HepG2 (cell line): Measurements from ENCODE around the gene PLAGL2. TPM values are rescaled to one million over a fixed set of nuclear protein-coding genes. Genes with fewer than 3 reads are reported as not detected.

Experiments
- ATAC-seq: fragments of 200-7000 bp; cut with Tn5 transposase; 3 replicates; pipeline ENCODE4 v1.9.1; 2020; ENCODE audit warnings: mild to moderate bottlenecking, moderate library complexity
- BruUV-seq: library from RNA; stranded (reverse); fragments of 400-500 nt; replicated peaks from 2 replicates; lab custom pipeline; 2021; lab: Mats Ljungman, UMichigan
- CTCF ChIA-PET: fragments of 300-600 bp; formaldehyde crosslinking; extraction: SDS; loops from one replicate; lab custom pipeline; 2021; ENCODE audit warnings: low total read pairs, inconsistent platforms, low intra/inter-chr PET ratio; lab: Yijun Ruan, JAX
- POLR2A ChIA-PET: fragments of 350-600 bp; sonication (Branson Sonifier 250); formaldehyde crosslinking; loops from one replicate; lab custom pipeline; 2020; ENCODE audit warnings: antibody characterized with exemption, inconsistent platforms; lab: Yijun Ruan, JAX
- DNase-seq: peaks from one replicate; pipeline ENCODE4 v3.0.0-alpha.2; 2015; ENCODE audit warnings: low spot score
- FAIRE-seq: peaks from 3 replicates; lab custom pipeline; 2011; peaks lifted over from hg19 to GRCh38; lab: Jason Lieb, UNC
- H2AFZ ChIP-seq: one replicate; pipeline ENCODE4 v1.6.1; 2011; ENCODE audit warnings: low read length, inconsistent platforms
- H3K27ac ChIP-seq: fragments of 300-600 bp; 3 replicates; pipeline ENCODE4 v1.8.0; 2011; ENCODE audit warnings: mixed run types, mild to moderate bottlenecking, mixed read lengths, low read length, inconsistent platforms; ENCODE audit not compliant: insufficient read depth; ENCODE audit errors: extremely low read length
- H3K27me3 ChIP-seq, 2 experiments: fragments of 200-600 bp in 1 of 2; 2 replicates in 1 of 2; 3 replicates in 1 of 2; pipeline versions ENCODE4 v1.6.0 to v1.8.0; 2011; ENCODE audit warnings: low read length in 2 of 2, mild to moderate bottlenecking in 2 of 2, moderate library complexity in 2 of 2, inconsistent platforms in 1 of 2; ENCODE audit not compliant: insufficient read depth in 2 of 2, control insufficient read depth in 1 of 2
- H3K36me3 ChIP-seq, 2 experiments: fragments of 200-600 bp in 1 of 2; replicated peaks in 1 of 2; 2 replicates in 1 of 2; 3 replicates in 1 of 2; pipeline versions ENCODE4 v1.5.1 to v1.8.0; 2011; ENCODE audit warnings: low read length in 2 of 2, inconsistent platforms in 1 of 2; ENCODE audit not compliant: insufficient read depth in 2 of 2, control insufficient read depth in 1 of 2
- H3K4me1 ChIP-seq: 2 replicates; pipeline ENCODE4 v1.5.1; 2012; ENCODE audit warnings: low read length, inconsistent platforms; ENCODE audit not compliant: insufficient read depth
- H3K4me2 ChIP-seq: 2 replicates; pipeline ENCODE4 v1.6.0; 2011; ENCODE audit warnings: low read depth, low read length, inconsistent platforms
- H3K4me3 ChIP-seq, 3 experiments: fragments of 200-600 bp in 1 of 3; sonication (generic), shearing (Covaris generic) in 1 of 3; replicated peaks in 1 of 3; 2 replicates each; pipeline ENCODE4 v1.5.1; 2011 to 2016; ENCODE audit warnings: low read length in 3 of 3, inconsistent platforms in 2 of 3, low read depth in 2 of 3, mild to moderate bottlenecking in 2 of 3, control low read depth in 1 of 3, mixed read lengths in 1 of 3; ENCODE audit not compliant: insufficient read depth in 1 of 3
- H3K79me2 ChIP-seq: one replicate; pipeline ENCODE4 v1.6.1; 2011; ENCODE audit warnings: low read length, inconsistent platforms; ENCODE audit not compliant: insufficient read depth
- H3K9ac ChIP-seq: 2 replicates; pipeline ENCODE4 v1.6.0; 2011; ENCODE audit warnings: mild to moderate bottlenecking, low read depth, low read length, inconsistent platforms; ENCODE audit not compliant: insufficient read depth
- H3K9me3 ChIP-seq: 2 replicates; pipeline ENCODE4 v1.5.1; 2012; ENCODE audit warnings: mild to moderate bottlenecking, low read length
- H4K20me1 ChIP-seq: 2 replicates; pipeline ENCODE4 v1.6.0; 2011; ENCODE audit warnings: inconsistent platforms, mild to moderate bottlenecking, low read length, moderate library complexity; ENCODE audit not compliant: insufficient read depth
- CHCHD3 ChIP-seq: sonication (generic); formaldehyde crosslinking; IDR thresholded peaks from 2 replicates; pipeline ENCODE4 v1.8.0; 2022; ENCODE audit warnings: mild to moderate bottlenecking, missing genetic modification reagents, moderate library complexity
- ETV5 ChIP-seq: IDR thresholded peaks from 2 replicates; pipeline ENCODE4 v1.6.1; 2018; ENCODE audit warnings: missing biosample characterization, missing genetic modification reagents, inconsistent platforms, borderline replicate concordance
- HOXA5 ChIP-seq: sonication (generic); formaldehyde crosslinking; IDR thresholded peaks from 2 replicates; pipeline ENCODE4 v1.4.0; 2020; ENCODE audit warnings: missing genetic modification reagents
- NCOA1 ChIP-seq: sonication (generic); formaldehyde crosslinking; IDR thresholded peaks from 2 replicates; pipeline ENCODE4 v1.9.0; 2021; ENCODE audit warnings: missing genetic modification reagents
- TBL1XR1 ChIP-seq: fragments of 150-350 bp; IDR thresholded peaks from 2 replicates; pipeline ENCODE4 v1.6.1; 2014; ENCODE audit warnings: borderline replicate concordance, low read length; ENCODE audit not compliant: partially characterized antibody
- ZNF652 ChIP-seq: IDR thresholded peaks from 2 replicates; pipeline ENCODE4 v1.6.1; 2016; ENCODE audit warnings: low read depth, borderline replicate concordance
- ZNF788 ChIP-seq: sonication (generic); formaldehyde crosslinking; IDR thresholded peaks from 2 replicates; pipeline ENCODE4 v1.5.0; 2020; ENCODE audit warnings: mild to moderate bottlenecking, missing genetic modification reagents, borderline replicate concordance
- WGBS: methylation state at CpG from one replicate; pipeline ENCODE4 v1.1.6; 2017; ENCODE audit warnings: low lambda C conversion rate; 5-methylcytosine and 5-hydroxymethylcytosine counted together
- in situ Hi-C: cut with HindIII; loops from 2 replicates; pipeline ENCODE4 v1.10.0; 2017; ENCODE audit warnings: low pct_unique_long_range_greater_than_20kb; ENCODE audit not compliant: extremely low pct_ligation_motif_present
- intact Hi-C: fragments of 100-400 bp; cut with micrococcal nuclease; formaldehyde crosslinking; loops from one replicate; pipeline ENCODE4 v1.10.0; 2022; ENCODE audit not compliant: unreplicated experiment
- polyA plus RNA-seq, 8 experiments: library from polyadenylated mRNA; depleted of rRNA in 3 of 8; stranded (reverse) in 7 of 8; unstranded in 1 of 8; fragments of >200 nt; fragmentation: Illumina TruSeq in 4 of 8; extraction: Trizol in 4 of 8; gene quantifications; 2 replicates each; pipeline versions ENCODE4 v1.2.1 to v1.2.3, GENCODE V29; 2011 to 2016; ENCODE audit warnings: low read depth in 4 of 8, missing spikeins in 1 of 8, mixed read lengths in 1 of 8; ENCODE audit not compliant: insufficient read depth in 1 of 8
- total RNA-seq, 5 experiments: library from RNA; depleted of rRNA; stranded (reverse); fragments of >200 nt; fragmentation: Illumina TruSeq; extraction: Trizol; gene quantifications; 2 replicates each; pipeline ENCODE4 v1.2.3, GENCODE V29; 2016; ENCODE audit warnings: low read depth in 1 of 5
- TF ChIP-seq, protein P1 (sequence below): sonication (generic); formaldehyde crosslinking; conservative IDR thresholded peaks from 2 replicates; pipeline ENCODE4 v1.8.1; 2023; ENCODE audit warnings: missing genetic modification reagents
- TF ChIP-seq, protein P2 (sequence below): fragments of 450-650 bp; IDR thresholded peaks from 2 replicates; pipeline ENCODE4 v1.6.1; 2016

PLAGL2 gene
- total and polyA plus RNA-seq, 2 of the 13 experiments (the other 11 are each of a cell fraction or from before 2014, with no cell fraction given): 15.2 to 15.3 TPM

DNA sequence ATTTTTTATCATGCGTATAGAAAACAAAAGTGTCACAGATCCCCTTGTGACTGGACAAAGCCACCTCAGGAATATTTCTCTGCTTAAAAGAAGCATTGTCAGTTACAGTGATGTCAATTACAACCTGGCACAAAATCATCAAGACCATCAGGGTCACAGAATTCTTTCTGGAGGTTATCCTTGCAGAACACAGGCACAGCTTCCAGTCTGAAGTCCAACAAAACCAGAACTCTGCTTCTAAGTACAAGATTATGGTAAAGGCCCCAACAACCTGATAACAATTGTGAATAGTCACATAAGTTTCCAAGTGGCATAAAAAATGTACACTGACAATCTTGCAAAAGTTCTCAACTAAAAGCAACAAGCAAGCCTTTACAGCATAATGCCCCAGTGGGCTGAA lies 21.0 kb downstream of the PLAGL2 start:
- no peaks in the 10 kb centered on the region for H3K27me3 ChIP-seq
- TF ChIP-seq HOXA5 (CRISPR knock-in tag): 0 out of 2 replicates have a peak, but pooled peaks have one; percentile 22
- TF ChIP-seq ETV5 (CRISPR knock-in tag): no peak
- TF ChIP-seq, protein P1, sequence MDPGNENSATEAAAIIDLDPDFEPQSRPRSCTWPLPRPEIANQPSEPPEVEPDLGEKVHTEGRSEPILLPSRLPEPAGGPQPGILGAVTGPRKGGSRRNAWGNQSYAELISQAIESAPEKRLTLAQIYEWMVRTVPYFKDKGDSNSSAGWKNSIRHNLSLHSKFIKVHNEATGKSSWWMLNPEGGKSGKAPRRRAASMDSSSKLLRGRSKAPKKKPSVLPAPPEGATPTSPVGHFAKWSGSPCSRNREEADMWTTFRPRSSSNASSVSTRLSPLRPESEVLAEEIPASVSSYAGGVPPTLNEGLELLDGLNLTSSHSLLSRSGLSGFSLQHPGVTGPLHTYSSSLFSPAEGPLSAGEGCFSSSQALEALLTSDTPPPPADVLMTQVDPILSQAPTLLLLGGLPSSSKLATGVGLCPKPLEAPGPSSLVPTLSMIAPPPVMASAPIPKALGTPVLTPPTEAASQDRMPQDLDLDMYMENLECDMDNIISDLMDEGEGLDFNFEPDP (CRISPR knock-in tag): 0 out of 2 replicates have a peak, but pooled peaks have one; percentile 20
- TF ChIP-seq ZNF788 (CRISPR knock-in tag): no peak
- no peaks in the 10 kb centered on the region for H3K9me3 ChIP-seq
- in situ Hi-C loops: no loop called here
- H3K4me2 ChIP-seq: no peak overlapping the region
- intact Hi-C loops: no loop called here
- POLR2A ChIA-PET: no interaction called here
- no peak overlapping the region for H3K27ac ChIP-seq
- no peak for ATAC-seq
- no peak for DNase-seq
- no peaks in the 10 kb centered on the region for H3K79me2 ChIP-seq
- H4K20me1 ChIP-seq: no peaks in the 10 kb centered on the region
- no peak overlapping the region for H2AFZ ChIP-seq
- no peak overlapping the region for H3K9ac ChIP-seq
- CTCF ChIA-PET: no interaction called here
- FAIRE-seq: no peak
- no TSS peak for BruUV-seq
- 90% methylated on average over 1 of the region's 1 CpG for WGBS
- no peak overlapping the region for H3K4me3 ChIP-seq
- 0 out of 5 replicates have a peak, but pooled peaks cover 0 to 2% of the 10 kb centered on the region in 2 experiments for H3K36me3 ChIP-seq
- H3K4me1 ChIP-seq: peaks cover 21% of the 10 kb centered on the region

DNA sequence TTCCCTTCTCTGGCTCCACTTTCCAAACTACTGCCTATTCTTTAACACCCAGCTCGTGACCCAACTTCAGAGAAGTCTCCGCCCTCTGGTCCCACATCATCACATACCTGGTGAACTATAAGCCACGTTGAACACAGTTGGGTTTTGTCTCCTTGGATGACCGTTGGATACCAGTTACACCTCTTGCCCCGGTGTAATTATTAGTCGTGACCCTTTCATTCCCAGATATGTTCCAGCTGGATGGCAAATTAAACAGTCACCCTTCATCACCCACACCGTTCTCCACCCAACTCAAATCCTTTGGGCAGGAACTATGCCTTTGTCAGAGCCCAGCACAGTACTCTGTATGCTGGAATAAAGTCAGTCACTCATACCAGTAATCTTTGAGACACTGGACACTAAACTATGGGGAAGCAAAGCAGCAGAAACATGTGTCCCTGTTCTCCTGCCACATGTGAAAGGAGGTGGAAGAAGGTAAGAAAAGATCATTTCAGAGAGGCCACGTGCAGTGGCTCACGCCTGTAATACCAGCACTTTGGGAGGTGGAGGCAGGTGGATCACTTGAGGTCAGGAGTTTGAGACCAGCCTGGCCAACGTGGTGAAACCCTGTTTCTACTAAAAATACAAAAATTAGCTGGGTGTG lies 22.5 kb downstream of the PLAGL2 start:
- FAIRE-seq (no peak), DNase-seq (no peak), ATAC-seq (no peak)
- Histone ChIP-seq H2AFZ (no peak overlapping the region), H3K27ac (no peak overlapping the region), H3K27me3 (no peaks in the 10 kb centered on the region), H3K4me3 (no peak overlapping the region), H3K4me2 (no peak overlapping the region), H3K9ac (no peak overlapping the region), H3K36me3 (no peaks in the 10 kb centered on the region), H3K4me1 (peaks cover 25% of the 10 kb centered on the region), H3K9me3 (no peaks in the 10 kb centered on the region), H3K79me2 (no peaks in the 10 kb centered on the region), H4K20me1 (no peaks in the 10 kb centered on the region)
- intact Hi-C loops: no loop called here
- CTCF ChIA-PET: no interaction called here
- 49% methylated on average over 10 of the region's 10 CpGs for WGBS
- BruUV-seq: no TSS peak
- in situ Hi-C loops: no loop called here
- TF ChIP-seq CHCHD3 (no peak), NCOA1 (no peak), TBL1XR1 (peak; percentile 17), ZNF652 (CRISPR knock-in tag) (0 out of 2 replicates have a peak, but pooled peaks have one; percentile 15)
- TF ChIP-seq, protein P2, sequence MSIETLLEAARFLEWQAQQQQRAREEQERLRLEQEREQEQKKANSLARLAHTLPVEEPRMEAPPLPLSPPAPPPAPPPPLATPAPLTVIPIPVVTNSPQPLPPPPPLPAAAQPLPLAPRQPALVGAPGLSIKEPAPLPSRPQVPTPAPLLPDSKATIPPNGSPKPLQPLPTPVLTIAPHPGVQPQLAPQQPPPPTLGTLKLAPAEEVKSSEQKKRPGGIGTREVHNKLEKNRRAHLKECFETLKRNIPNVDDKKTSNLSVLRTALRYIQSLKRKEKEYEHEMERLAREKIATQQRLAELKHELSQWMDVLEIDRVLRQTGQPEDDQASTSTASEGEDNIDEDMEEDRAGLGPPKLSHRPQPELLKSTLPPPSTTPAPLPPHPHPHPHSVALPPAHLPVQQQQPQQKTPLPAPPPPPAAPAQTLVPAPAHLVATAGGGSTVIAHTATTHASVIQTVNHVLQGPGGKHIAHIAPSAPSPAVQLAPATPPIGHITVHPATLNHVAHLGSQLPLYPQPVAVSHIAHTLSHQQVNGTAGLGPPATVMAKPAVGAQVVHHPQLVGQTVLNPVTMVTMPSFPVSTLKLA: peak; percentile 93
- POLR2A ChIA-PET: interaction anchor here (0.9 kb wide), 1 partner anchor 59 kb away, joined by 4 read pairs; no protein-coding TSS in a partner anchor
